Naive thymus-derived CD4-positive, alpha-beta T cell (primary cell): ENCODE results near the gene UQCRC1. TPM values are rescaled to one million over a fixed set of nuclear protein-coding genes. Genes with fewer than 3 reads are reported as not detected.
A peak's percentile ranks its signal among the peaks of the same experiment; 100 is the strongest.

Experiments
- ATAC-seq: fragments of 150-1000 bp; cut with Tn5 transposase; 2 replicates; pipeline ENCODE4 v1.10.0; 2021; ENCODE audit warnings: mild to moderate bottlenecking, moderate library complexity
- CTCF ChIA-PET: fragments of 350-600 bp; sonication (Branson Sonifier 250); formaldehyde crosslinking; loops from one replicate; lab custom pipeline; 2021; ENCODE audit warnings: antibody characterized with exemption; lab: Charles Lee
- POLR2A ChIA-PET: fragments of 350-600 bp; sonication (Branson Sonifier 250); formaldehyde crosslinking; loops from one replicate; lab custom pipeline; 2021; ENCODE audit warnings: antibody characterized with exemption, inconsistent platforms; lab: Charles Lee
- DNase-seq, 9 donors: peaks; one replicate each; pipeline versions ENCODE4 v3.0.0 to v3.0.0-alpha.2; 2020 to 2022; ENCODE audit warnings: mixed read lengths in 1 of 9
- H3K27ac ChIP-seq: one replicate; pipeline ENCODE4 v1.7.0; 2013; ENCODE audit warnings: mild to moderate bottlenecking, low read depth, low read length, moderate library complexity
- H3K27me3 ChIP-seq, 2 donors: one replicate each; pipeline ENCODE4 v1.7.0; 2013; ENCODE audit warnings: low read length in 2 of 2, mild to moderate bottlenecking in 2 of 2, moderate library complexity in 2 of 2; ENCODE audit not compliant: control insufficient read depth in 2 of 2, insufficient read depth in 2 of 2
- H3K36me3 ChIP-seq, 3 experiments: 1 replicate in 2 of 3; 2 replicates in 1 of 3; pipeline ENCODE4 v1.7.0; 2013; ENCODE audit warnings: low read length in 3 of 3, mild to moderate bottlenecking in 3 of 3, moderate library complexity in 1 of 3; ENCODE audit not compliant: insufficient read depth in 3 of 3, control insufficient read depth in 2 of 3
- H3K4me1 ChIP-seq, 2 donors: one replicate each; pipeline ENCODE4 v1.7.0; 2013; ENCODE audit warnings: low read length in 2 of 2, mild to moderate bottlenecking in 2 of 2, moderate library complexity in 1 of 2; ENCODE audit not compliant: control insufficient read depth in 2 of 2, insufficient read depth in 2 of 2
- H3K4me3 ChIP-seq: 2 replicates; pipeline ENCODE4 v1.7.0; 2013; ENCODE audit warnings: mild to moderate bottlenecking, low read length
- H3K9me3 ChIP-seq, 3 experiments: 1 replicate in 2 of 3; 2 replicates in 1 of 3; pipeline ENCODE4 v1.7.0; 2013; ENCODE audit warnings: low read length in 3 of 3; ENCODE audit not compliant: control insufficient read depth in 2 of 3
- H3K27ac Mint-ChIP-seq, 9 donors: one replicate each; pipeline ENCODE4 v1.8.0; 2020 to 2022; ENCODE audit warnings: mixed read lengths in 9 of 9, mild to moderate bottlenecking in 8 of 9, moderate library complexity in 5 of 9, inconsistent platforms in 2 of 9
- H3K27me3 Mint-ChIP-seq, 5 donors: one replicate each; pipeline ENCODE4 v1.8.0; 2021 to 2022; ENCODE audit warnings: mixed read lengths in 5 of 5, mild to moderate bottlenecking in 1 of 5
- H3K36me3 Mint-ChIP-seq, 5 donors: one replicate each; pipeline ENCODE4 v1.8.0; 2020 to 2022; ENCODE audit warnings: mixed read lengths in 5 of 5, mild to moderate bottlenecking in 3 of 5, inconsistent platforms in 1 of 5
- H3K4me1 Mint-ChIP-seq, 7 donors: one replicate each; pipeline ENCODE4 v1.8.0; 2020 to 2022; ENCODE audit warnings: mixed read lengths in 7 of 7, mild to moderate bottlenecking in 3 of 7, inconsistent platforms in 1 of 7
- H3K4me3 Mint-ChIP-seq, 10 donors: one replicate each; pipeline ENCODE4 v1.8.0; 2020 to 2022; ENCODE audit warnings: mild to moderate bottlenecking in 10 of 10, mixed read lengths in 10 of 10, moderate library complexity in 6 of 10, inconsistent platforms in 2 of 10
- H3K9me3 Mint-ChIP-seq, 11 donors: one replicate each; pipeline ENCODE4 v1.8.0; 2020 to 2022; ENCODE audit warnings: mixed read lengths in 11 of 11, mild to moderate bottlenecking in 4 of 11, inconsistent platforms in 1 of 11, moderate library complexity in 1 of 11
- intact Hi-C, 2 donors: fragments of 100-400 bp; cut with micrococcal nuclease; formaldehyde crosslinking; loops; one replicate each; pipeline ENCODE4 v1.15.1; 2023
- polyA plus RNA-seq, 2 donors: library from polyadenylated mRNA; unstranded; fragments of 300-500 nt; fragmentation: Illumina TruSeq; gene quantifications; one replicate each; pipeline ENCODE4 v1.2.3, GENCODE V29; 2021
- total RNA-seq, 6 experiments: library from RNA in 5 of 6; stranded (reverse) in 5 of 6; gene quantifications; 1 replicate in 5 of 6; 2 replicates in 1 of 6; pipeline ENCODE4 v1.2.3 and lab custom pipeline; 2021 to 2026

UQCRC1 gene
- total and polyA plus RNA-seq, 7 experiments from 2014 or later, result 77.3 to 164 (median 120) TPM

GRCh38 chr3:48630407-48630806 is 21.0 kb upstream of the UQCRC1 start:
- POLR2A ChIA-PET, result no interaction called here
- H3K4me3 ChIP-seq, result no peak overlapping the region
- H3K36me3 ChIP-seq, result peaks cover 0 to 34% (median 0%) of the 10 kb centered on the region in 3 experiments
- CTCF ChIA-PET, result no interaction called here
- H3K27me3 Mint-ChIP-seq, result no peaks in the 10 kb centered on the region
- H3K36me3 Mint-ChIP-seq, result peaks cover 0 to 17% (median 9%) of the 10 kb centered on the region in 5 donors
- no peaks in the 10 kb centered on the region for H3K9me3 Mint-ChIP-seq
- no peaks in the 10 kb centered on the region for H3K27me3 ChIP-seq
- H3K27ac ChIP-seq, result no peak overlapping the region
- intact Hi-C loops, result loop anchor here in 1 of 2 donors (10.0 kb wide), 1 partner anchor 326 kb away; the partner anchor contains the start of gene NME6
- ATAC-seq, result no peak
- peaks cover 0 to 5% of the 10 kb centered on the region in 2 donors for H3K4me1 ChIP-seq
- DNase-seq, result no peak
- H3K9me3 ChIP-seq, result no peaks in the 10 kb centered on the region
- peaks cover 4 to 20% (median 10%) of the 10 kb centered on the region in 7 donors for H3K4me1 Mint-ChIP-seq
- H3K4me3 Mint-ChIP-seq, result no peak overlapping the region
- H3K27ac Mint-ChIP-seq, result no peak overlapping the region

DNA sequence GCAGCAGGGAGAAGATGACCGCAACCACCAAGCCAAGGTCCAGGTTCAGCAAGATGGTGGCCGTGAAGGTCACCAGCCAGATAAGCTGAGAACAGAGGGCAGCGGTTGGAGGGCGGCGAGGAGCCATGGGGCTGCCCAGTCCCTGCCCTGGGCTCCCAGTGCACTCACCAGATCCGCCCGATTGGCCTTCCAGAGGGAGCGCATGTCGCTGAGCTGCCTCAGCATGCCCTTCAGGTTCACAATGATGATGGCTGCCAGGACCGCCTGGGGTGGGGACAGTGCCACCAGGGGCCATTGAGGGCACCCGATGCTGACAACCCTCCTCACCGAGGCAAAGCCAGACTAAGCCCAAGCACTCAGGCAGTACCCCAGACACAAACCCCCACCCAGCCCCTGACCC is 20.4 kb upstream of the UQCRC1 start:
- Histone ChIP-seq H3K4me1 (peaks cover 0 to 5% of the 10 kb centered on the region in 2 donors), H3K36me3 (peaks cover 0 to 34% (median 0%) of the 10 kb centered on the region in 3 experiments), H3K9me3 (no peaks in the 10 kb centered on the region), H3K27ac (no peak overlapping the region), H3K4me3 (no peak overlapping the region), H3K27me3 (no peaks in the 10 kb centered on the region)
- CTCF ChIA-PET, result no interaction called here
- peaks cover 0 to 17% (median 9%) of the 10 kb centered on the region in 5 donors for H3K36me3 Mint-ChIP-seq
- intact Hi-C loops, result loop anchor here in 1 of 2 donors (10.0 kb wide), 1 partner anchor 325 kb away; the partner anchor contains the start of gene NME6
- ATAC-seq, result no peak
- H3K9me3 Mint-ChIP-seq, result no peaks in the 10 kb centered on the region
- H3K27ac Mint-ChIP-seq, result no peak overlapping the region
- H3K4me3 Mint-ChIP-seq, result no peak overlapping the region
- H3K27me3 Mint-ChIP-seq, result no peaks in the 10 kb centered on the region
- no peak for DNase-seq
- H3K4me1 Mint-ChIP-seq, result peaks cover 4 to 21% (median 12%) of the 10 kb centered on the region in 7 donors
- POLR2A ChIA-PET, result no interaction called here

GRCh38 chr3:48628277-48629017 is 19.0 kb upstream of the UQCRC1 start:
- Histone ChIP-seq H3K27ac (no peak overlapping the region), H3K27me3 (no peaks in the 10 kb centered on the region), H3K36me3 (peaks cover 0 to 34% (median 0%) of the 10 kb centered on the region in 3 experiments), H3K4me1 (peaks cover 0 to 5% of the 10 kb centered on the region in 2 donors), H3K4me3 (no peak overlapping the region), H3K9me3 (no peaks in the 10 kb centered on the region)
- Mint-ChIP-seq H3K9me3 (no peaks in the 10 kb centered on the region), H3K36me3 (peaks cover 0 to 17% (median 9%) of the 10 kb centered on the region in 5 donors), H3K4me1 (peaks cover 5 to 20% (median 14%) of the 10 kb centered on the region in 7 donors), H3K4me3 (no peak overlapping the region), H3K27me3 (no peaks in the 10 kb centered on the region), H3K27ac (peak overlapping the region in 1 of 9 donors; percentile 74)
- ChIA-PET CTCF (no interaction called here), POLR2A (no interaction called here)
- ATAC-seq (no peak), DNase-seq (no peak)
- intact Hi-C loops, result no loop called here

DNA sequence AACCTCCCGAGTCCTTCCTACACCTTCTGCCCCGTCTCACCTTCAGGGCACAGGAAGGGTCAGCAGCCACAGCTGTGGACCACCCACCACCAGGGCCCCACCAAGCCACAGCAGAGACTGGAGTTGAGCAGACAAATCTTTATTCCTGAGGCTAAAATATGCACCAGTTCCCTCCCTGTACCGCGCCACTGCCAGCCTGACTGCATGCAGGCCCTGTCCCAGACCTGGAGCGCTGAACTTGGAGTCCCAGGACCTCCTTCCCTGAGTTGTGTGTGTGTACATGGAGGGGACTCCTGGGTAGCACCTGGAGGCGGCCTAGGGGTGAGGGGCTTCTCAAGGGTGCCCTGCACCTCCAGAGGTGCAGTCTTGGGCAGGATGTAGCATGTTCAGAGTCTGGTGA is 16.2 kb upstream of the UQCRC1 start:
- H3K9me3 Mint-ChIP-seq, result no peaks in the 10 kb centered on the region
- no peak overlapping the region for H3K4me3 ChIP-seq
- no peak overlapping the region for H3K4me3 Mint-ChIP-seq
- peaks cover 0 to 29% (median 0%) of the 10 kb centered on the region in 3 experiments for H3K36me3 ChIP-seq
- H3K9me3 ChIP-seq, result no peaks in the 10 kb centered on the region
- ChIA-PET POLR2A (no interaction called here), CTCF (interaction anchor here (0.8 to 1.1 kb wide), 2 partner anchors 10 to 207 kb away, joined by 3 read pairs; partner anchors contain the start of gene SLC26A6)
- peaks cover 5 to 14% (median 12%) of the 10 kb centered on the region in 7 donors for H3K4me1 Mint-ChIP-seq
- ATAC-seq (no peak), DNase-seq (no peak)
- H3K27me3 ChIP-seq, result no peaks in the 10 kb centered on the region
- no peaks in the 10 kb centered on the region for H3K27me3 Mint-ChIP-seq
- H3K36me3 Mint-ChIP-seq, result peaks cover 0 to 18% (median 9%) of the 10 kb centered on the region in 5 donors
- no peak overlapping the region for H3K27ac ChIP-seq
- H3K4me1 ChIP-seq, result peaks cover 0 to 5% of the 10 kb centered on the region in 2 donors
- intact Hi-C loops, result no loop called here
- H3K27ac Mint-ChIP-seq, result no peak overlapping the region

- POLR2A ChIA-PET, result no interaction called here
- DNase-seq (no peak), ATAC-seq (no peak)
- no peak overlapping the region for H3K27ac ChIP-seq
- H3K27me3 ChIP-seq, result no peaks in the 10 kb centered on the region
- H3K4me3 Mint-ChIP-seq, result no peak overlapping the region
- intact Hi-C loops, result no loop called here
- H3K27me3 Mint-ChIP-seq, result no peaks in the 10 kb centered on the region
- peaks cover 0 to 29% (median 0%) of the 10 kb centered on the region in 3 experiments for H3K36me3 ChIP-seq
- H3K4me1 ChIP-seq, result peaks cover 0 to 5% of the 10 kb centered on the region in 2 donors
- no peaks in the 10 kb centered on the region for H3K9me3 ChIP-seq
- CTCF ChIA-PET, result interaction anchor here (1.1 kb wide), 1 partner anchor 11 kb away, joined by 3 read pairs; the partner anchor contains the start of gene SLC26A6
- H3K9me3 Mint-ChIP-seq, result no peaks in the 10 kb centered on the region
- H3K27ac Mint-ChIP-seq, result peak overlapping the region in 4 of 9 donors; percentile 26 to 49 (median 40)
- peaks cover 5 to 14% (median 12%) of the 10 kb centered on the region in 7 donors for H3K4me1 Mint-ChIP-seq
- peaks cover 0 to 19% (median 9%) of the 10 kb centered on the region in 5 donors for H3K36me3 Mint-ChIP-seq
- H3K4me3 ChIP-seq, result no peak overlapping the region
Measured at GRCh38 chr3:48624767-48625166, 15.3 kb upstream of the UQCRC1 start.

DNA sequence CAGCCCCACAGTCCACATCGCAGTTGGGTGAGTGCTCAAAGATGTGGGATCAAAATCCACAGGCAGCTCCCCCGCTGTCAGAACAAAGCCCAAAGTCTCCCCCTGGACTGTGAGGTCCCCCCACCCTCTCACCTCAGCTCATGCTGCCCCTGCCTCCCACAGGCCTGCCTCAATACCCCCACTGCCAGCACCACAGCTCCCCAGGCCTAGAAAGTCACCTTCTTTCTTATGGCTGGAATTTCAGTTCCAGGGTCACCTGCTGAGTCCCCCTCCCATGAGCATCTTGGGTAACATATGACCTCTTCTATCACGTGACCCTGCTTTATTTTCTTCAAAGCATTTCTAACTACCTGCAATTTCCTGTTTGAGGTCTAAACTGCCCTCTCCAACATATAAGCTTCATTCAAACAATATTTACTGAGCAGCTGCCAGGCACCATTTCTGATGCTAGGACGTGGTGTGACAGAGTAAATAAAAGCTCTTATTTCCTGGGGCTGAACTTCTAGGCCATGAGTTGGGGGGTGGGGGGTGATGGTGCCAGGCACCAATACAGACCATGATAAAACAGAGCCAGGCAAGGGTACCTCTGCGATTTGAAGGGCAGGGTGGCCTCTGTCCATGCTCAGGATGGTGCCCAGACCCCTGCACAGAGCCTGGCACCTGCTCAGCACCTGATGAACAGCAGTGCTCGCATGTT is 14.6 kb upstream of the UQCRC1 start:
- no peak overlapping the region for H3K4me3 Mint-ChIP-seq
- H3K4me1 Mint-ChIP-seq, result peaks cover 5 to 14% (median 12%) of the 10 kb centered on the region in 7 donors
- H3K27me3 ChIP-seq, result no peaks in the 10 kb centered on the region
- intact Hi-C loops, result no loop called here
- CTCF ChIA-PET, result interaction anchor here (0.6 to 1.1 kb wide), 3 partner anchors 11 to 1100 kb away, joined by 3 to 5 read pairs (median 3); partner anchors contain the start of gene SLC26A6
- H3K4me3 ChIP-seq, result no peak overlapping the region
- no peak overlapping the region for H3K27ac ChIP-seq
- no peaks in the 10 kb centered on the region for H3K27me3 Mint-ChIP-seq
- ATAC-seq (no peak), DNase-seq (no peak)
- POLR2A ChIA-PET, result interaction anchor here (1.4 kb wide), 1 partner anchor 12 kb away, joined by 3 read pairs; no protein-coding TSS in a partner anchor
- peaks cover 0 to 29% (median 0%) of the 10 kb centered on the region in 3 experiments for H3K36me3 ChIP-seq
- peaks cover 0 to 5% of the 10 kb centered on the region in 2 donors for H3K4me1 ChIP-seq
- H3K36me3 Mint-ChIP-seq, result peaks cover 0 to 19% (median 6%) of the 10 kb centered on the region in 5 donors
- H3K9me3 Mint-ChIP-seq, result peaks cover 0 to 4% (median 0%) of the 10 kb centered on the region in 11 donors
- peak overlapping the region in 2 of 9 donors; percentile 18 to 83 for H3K27ac Mint-ChIP-seq
- H3K9me3 ChIP-seq, result no peaks in the 10 kb centered on the region
